GM21381 (cell line): Measurements from ENCODE around the gene SCYGR2.

Source experiments
- ATAC-seq: cut with Tn5 transposase; IDR thresholded peaks from one replicate; pipeline ENCODE4 v1.9.1; 2021; ENCODE audit warnings: mild to moderate bottlenecking, moderate library complexity; ENCODE audit not compliant: unreplicated experiment

Gene SCYGR2

DNA sequence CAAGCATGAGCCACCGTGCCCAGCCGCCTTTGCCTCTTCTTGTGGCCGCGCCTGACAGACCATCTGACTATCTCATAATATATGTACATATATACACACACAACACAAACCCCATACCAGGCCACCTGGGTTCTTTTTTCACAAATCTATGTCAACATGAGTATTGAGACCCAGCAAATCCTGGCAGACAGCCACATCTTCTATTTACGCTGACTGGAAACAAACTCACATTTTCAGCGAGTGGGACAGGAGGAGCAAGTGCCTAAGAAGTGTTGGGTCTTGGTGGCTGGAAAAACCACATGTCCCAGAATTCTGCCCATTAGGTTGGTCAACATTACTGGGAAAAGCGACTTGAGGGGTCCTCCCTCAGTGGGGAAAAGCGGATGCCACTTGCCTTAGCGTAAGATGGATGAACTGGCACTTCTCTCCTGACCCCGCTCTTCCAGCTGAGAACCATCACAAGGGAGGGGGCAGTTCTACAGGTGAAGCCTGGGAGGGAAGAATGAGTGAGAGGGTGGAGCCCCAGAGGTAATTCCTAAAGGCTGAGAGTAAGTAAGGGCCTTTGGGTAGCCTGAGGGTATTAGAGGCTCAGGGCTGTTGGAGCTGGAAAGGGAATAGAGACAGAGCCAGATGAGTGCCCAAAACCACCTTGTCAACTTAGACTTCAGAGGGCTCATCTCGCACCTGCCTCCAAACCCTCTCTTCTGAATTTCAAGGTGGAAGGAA lies 14.0 kb downstream of the SCYGR2 start:
- no peak for ATAC-seq

DNA sequence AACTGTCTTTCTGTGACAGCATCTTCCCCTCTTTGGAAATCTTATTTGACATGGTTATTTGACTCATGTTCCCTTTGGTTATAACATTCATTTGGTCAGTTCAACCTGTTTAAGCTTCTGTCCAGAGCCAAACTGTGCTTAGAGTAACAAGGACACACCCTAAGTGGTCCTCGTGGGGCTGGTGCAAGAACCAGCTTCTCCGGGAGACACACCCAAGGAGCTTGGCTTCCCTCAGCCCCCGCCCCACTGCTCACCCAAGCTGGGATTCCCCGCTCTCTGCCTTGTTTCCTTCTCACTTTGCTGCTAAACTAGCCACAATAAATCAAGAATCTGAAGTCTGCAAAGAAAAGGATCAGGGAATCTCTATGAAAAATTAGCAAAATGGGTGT lies 14.6 kb downstream of the SCYGR2 start:
- no peak for ATAC-seq

DNA sequence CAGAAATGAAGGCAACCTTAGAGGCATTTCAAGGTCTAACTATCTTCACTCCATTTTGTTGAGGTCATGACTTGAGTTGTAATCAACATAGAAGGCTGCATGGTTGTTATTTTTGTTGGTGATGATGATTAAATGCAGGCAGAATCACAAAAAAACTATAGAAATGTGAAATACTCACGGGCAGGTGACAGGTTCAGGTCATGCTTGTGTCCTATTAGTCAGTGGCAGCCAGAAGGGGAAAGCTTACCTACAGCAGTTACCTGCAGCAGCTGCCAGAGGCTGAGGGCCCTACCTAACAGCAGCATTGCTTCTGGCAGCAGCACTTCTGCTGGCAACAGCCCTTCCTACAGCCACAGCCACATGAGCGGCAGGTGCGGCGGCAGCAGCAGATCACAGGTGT lies 15.6 kb downstream of the SCYGR2 start:
- no peak for ATAC-seq

DNA sequence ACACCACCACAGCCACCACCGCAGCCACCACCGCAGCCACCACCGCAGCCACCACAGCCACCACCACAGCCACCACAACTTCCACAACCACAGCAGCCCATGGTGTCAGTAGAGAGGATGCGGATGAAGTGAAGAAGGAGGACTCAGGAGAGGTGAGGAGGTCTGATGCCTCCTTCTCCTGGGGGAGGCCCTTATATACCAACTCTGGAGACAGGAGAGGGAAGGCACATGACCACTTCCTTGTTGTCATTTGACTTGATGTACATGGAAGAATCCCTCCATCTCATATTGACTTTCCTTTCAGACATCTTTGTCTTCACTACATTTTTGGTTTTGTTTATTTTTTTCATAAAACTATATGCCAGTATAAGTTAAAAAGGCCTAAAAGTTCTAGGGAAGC lies 16.0 kb downstream of the SCYGR2 start, which contains the start of gene SCYGR3:
SCYGR3 (minus strand) TSS at position 101 of the 400 bp plus-strand sequence; CDS start at position 101, 0 bp downstream.
- no peak for ATAC-seq

DNA sequence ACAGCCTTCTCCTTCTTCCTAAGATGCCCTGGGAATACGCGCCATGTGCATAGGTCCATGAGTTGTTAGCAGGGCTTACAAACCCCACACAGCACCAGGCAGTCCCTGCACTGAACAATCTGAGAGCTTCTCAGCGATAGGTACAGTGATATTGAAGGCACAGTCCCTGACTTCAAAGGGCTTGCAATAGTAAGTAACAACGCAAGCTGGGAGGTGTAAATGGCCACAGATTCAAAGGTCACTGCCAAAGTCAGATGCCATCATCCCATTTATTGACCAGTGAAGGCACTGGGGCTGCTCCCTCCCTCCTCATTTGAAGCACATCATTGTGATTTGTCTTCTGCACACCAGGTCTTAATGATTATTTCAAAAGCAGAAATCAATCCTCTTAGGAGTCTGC lies 16.5 kb downstream of the SCYGR2 start:
- no peak for ATAC-seq

DNA sequence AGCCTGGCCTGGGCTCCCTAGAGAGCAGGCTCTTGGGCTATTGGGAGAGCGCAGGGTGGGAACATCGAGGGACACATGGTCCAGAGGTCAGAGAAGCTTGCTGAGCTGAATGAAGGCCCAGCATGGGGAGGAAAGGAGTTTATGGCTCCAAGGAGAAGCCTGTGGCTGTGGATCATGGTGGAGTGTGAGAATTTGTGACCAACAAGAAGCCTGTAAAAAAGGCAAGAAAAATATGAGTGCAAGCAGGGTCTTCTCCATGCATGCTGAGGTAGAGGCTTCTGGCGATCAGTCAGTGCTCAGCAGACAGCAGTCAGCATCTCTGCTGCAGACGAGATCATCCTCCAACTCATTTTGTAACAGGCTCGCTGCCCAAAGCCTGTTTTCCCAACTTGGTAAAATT lies 17.2 kb downstream of the SCYGR2 start:
- ATAC-seq: no peak

DNA sequence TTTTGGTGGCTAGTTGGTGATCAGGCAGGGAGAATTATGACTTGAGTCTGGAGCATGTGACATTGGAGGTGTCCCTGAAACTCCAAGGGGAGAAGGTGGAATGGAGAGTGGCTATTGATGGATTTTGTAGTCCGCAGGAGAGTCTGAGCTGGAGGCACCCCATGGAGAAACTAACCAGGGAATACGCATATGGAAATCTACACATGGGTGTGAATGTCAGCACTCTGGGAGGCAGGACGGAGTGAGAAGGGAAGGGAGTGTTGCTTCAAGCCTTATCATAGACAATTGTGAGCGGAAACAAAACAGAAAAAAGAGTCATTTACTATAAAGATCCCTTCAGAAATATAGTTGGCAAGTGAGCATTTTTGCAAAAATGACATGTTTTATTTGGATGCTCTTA lies 17.9 kb downstream of the SCYGR2 start:
- ATAC-seq: no peak

DNA sequence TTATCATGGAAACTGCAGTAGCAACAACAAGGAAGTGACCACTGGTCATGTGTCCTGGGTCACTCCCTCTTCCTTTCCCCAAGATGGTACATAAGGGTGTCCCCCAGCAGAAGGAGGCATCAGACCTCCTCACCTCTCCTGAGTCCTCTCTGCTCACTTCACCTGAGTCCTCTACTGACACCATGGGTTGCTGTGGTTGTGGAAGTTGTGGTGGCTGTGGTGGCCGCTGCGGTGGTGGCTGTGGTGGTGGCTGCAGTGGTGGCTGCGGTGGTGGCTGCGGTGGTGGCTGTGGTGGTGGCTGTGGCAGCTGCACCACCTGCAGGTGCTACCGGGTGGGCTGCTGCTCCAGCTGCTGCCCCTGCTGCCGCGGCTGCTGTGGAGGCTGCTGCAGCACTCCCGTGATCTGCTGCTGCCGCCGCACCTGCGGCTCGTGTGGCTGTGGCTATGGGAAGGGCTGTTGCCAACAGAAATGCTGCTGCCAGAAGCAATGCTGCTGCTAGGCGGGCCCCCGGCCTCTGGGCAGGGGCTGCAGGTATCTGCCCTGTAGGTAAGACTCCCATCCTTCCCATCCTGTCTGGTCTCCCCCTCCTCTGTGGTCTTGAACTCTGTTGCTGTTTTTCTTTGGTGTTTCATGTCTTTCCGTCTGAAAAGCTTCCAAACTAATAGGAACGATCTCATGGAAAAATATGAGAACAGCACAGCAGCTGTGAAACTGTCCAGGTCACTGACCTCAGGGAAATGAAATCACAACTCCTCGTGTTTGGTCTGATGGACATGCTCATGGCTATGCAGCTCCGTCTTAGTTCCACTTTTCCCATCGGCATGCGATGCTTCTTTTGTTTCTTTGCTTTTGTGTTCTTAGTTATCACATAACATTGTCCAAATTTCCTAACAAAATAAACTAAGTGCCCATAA lies 18.9 kb downstream of the SCYGR2 start, which contains the start of gene SCYGR4:
SCYGR4 (plus strand) TSS at position 183 of the 915 bp plus-strand sequence; CDS start at position 183, 0 bp downstream.
- no peak for ATAC-seq

DNA sequence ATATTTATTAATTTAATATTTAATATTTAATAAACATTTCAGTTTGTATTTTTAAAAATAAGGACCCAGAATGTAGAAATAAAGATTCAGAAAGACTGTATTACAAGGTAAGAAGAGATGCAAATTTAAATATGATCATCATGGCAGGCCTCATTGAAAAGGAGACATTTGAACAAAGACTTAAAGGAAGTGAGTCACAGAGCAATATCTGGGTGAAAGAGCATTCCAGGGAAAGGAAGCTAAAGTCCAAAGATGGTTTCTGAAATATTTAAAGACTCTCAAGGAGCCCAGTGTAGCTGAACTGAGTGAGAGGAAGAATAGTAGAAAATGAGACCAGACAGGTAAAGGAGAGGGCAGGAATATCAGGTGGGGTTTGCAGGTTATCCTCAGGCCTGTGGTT lies 24.5 kb downstream of the SCYGR2 start:
- no peak for ATAC-seq

DNA sequence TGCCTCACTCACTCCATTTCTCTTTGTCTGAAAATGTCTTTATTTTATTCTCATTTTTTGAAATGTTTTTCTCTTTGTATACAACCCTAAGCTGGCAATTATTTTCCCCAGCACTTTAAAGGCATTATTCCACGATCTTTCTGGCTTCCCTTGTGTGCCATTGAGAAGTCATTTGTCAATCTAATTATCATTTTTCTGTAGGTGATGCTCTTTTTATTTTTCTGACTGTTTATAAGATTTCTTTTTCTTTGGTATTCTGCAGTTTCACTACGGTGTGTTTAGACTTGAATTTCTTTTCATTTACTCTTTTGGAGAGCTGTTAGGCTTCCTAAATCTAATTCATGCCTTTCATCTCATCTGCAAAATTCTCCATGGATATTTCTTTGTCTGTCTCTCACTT lies 26.7 kb downstream of the SCYGR2 start:
- no peak for ATAC-seq

DNA sequence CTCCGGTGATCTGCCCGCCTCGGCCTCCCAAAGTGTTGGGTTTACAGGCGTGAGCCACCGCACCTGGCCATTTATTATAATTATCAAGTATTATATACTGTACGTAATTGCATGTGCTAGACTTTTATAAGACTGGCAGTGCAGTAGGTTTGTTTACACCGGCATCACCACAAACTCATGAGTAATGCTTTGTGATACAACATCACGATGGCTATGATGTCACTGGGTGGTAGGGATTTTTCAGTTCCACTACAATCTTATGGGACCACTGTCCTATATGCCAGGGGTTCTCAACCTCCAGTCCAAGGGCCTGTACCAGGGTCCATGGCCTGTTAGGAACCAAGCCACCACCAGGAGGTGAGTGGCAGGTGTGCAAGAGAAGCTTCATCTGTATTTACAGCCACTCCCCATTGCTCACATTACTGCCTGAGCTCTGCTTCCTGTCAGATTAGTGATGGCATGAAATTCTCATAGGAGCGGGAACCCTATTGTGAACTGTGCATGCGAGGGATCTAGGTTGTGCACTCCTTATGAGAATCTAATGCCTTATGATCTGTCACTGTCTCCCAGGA lies 28.0 kb downstream of the SCYGR2 start:
- no peak for ATAC-seq

DNA sequence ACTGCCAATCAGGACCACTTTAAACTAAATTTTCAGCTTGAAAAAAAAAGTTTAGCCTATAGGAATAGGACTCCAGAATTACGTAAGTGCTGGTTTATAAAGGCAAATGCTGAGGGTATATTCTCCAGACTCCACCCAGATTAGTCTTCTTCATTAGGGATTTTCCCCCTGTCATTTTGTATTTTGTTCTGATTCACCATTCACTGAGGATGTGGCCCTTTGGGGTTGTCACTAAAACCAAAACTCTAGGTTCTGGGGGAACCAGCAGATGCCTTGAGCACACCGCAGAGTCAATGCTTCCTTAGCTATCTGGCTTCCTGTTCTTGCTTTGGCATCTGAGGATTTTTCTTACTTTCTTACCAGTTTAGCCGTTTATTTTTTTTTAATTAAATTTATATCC lies 29.1 kb downstream of the SCYGR2 start:
- ATAC-seq: peak; percentile 99

DNA sequence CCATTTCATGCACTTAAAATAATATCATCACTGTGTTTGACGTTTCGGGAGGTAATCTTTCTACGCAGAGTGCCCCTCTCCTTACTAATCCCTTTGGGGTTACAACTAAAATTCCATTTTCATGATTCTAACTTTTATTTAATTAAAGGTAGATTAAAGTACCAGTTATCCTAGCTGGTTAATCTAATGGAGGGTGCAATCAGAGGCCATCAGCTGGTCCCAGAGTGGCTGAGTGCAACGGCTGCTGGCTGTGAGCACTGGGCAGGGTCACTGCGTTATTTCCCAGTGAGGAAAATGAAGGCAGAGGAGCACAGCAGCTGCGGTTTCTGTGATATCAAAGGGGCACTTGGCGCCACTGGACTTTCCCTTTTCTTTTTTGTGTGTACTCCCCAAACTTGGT lies 30.7 kb downstream of the SCYGR2 start:
- no peak for ATAC-seq

DNA sequence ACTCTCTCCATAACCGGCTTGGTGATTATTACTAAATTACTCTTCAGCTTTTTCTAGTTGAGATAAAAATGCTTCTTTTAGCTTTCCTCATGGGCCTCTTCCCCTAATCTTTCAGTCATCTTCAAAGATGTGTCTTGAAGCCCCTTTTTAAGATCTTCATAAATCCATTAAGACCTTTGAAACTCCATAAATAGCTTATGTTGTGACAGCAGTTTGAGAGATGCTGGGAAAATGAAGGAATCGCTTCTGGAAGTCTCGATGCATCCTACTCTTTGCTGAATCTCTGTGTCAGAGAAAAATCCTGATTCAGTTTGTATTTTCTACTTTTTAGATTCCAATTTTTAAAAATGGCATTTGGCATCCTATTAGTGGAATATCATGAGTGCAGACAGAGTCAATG lies 31.6 kb downstream of the SCYGR2 start:
- no peak for ATAC-seq

DNA sequence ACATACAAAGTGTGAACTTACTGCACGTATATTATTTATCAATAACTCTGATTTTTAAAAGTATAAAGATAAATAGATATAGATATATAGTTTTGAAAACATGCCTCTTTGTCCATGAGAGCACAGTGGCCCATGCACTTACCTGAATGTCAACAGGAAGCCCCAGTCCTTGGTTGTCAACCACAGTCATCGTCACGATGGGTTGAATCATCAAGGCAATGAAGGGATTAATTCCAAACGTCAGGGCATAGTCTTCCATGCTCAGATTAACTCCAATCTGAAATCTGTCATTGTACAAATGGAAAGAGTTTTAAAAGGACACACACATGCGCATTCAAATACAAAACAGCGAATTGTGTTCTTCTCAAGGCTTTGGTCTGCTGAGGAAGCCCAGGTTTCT lies 34.1 kb downstream of the SCYGR2 start:
- no peak for ATAC-seq

DNA sequence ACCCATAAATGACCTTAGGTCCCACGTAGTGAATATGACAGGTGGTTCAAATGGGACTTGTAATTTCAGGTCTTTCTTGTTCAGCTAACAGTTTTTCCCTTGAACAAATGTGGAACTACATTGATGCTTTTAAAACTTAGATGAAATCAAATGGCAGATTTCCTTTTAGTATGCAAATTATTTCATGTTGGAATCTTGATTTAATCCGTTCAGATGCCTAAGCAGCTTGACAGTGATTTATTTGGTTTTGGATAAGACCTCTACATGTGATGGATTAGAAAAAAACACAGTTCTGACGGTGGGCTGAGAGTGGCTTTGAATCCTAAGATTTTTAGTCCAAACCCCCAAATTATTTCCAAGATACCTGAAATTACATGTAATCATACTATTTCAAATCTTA lies 35.5 kb downstream of the SCYGR2 start:
- ATAC-seq: no peak

DNA sequence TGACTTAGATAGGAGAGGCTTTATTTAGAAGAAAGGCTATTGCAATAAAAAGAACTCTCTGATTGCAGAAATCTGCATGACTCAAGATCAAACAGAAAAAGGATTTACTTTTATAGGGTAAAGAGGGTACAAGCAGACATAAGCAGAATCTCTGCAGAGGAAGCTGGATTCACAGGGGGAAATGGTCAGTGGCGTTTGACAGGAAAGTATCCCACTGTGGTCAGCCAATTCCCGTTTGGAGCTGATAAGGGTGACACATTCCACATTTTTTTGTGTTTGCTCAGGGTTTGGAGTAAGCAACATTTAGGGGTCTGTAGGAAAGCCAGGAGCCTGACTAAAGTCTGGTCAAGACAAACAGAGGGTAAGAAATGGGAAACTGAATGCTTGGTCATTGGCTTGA lies 44.0 kb downstream of the SCYGR2 start:
- no peak for ATAC-seq

DNA sequence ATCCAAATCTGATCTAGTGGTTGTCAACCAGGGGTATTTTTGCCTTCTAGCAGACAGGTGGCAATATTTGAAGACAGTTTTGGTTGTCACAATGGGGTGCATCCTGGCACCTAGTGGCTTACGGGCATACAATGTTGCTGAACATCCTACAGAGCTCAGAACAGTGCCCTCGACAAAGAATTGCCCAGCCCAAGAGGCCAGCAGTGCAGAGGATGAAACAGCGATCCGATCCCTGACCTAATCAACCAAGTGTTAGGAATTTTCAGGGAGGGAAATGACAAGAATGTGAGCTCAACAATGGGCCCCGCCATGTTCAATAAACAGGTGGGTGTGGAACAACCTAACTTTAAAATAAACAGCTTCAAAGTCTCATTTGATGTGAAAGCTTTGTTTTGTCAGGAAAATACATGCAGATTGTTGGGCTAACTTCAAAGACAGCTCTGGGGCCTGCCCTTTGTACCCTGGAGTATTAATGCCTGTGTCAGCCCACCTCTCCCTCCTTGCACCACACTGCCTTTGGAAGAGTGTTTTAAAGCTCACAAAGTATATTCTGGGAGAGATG lies 45.4 kb downstream of the SCYGR2 start:
- ATAC-seq: no peak
